ENCODE data around the gene GCH1.
"Not testable (repeated sequence)": the region's sequence is repeated elsewhere in the genome, so short reads cannot be mapped to it uniquely, and the experiment has no call there.

GCH1 gene

DNA sequence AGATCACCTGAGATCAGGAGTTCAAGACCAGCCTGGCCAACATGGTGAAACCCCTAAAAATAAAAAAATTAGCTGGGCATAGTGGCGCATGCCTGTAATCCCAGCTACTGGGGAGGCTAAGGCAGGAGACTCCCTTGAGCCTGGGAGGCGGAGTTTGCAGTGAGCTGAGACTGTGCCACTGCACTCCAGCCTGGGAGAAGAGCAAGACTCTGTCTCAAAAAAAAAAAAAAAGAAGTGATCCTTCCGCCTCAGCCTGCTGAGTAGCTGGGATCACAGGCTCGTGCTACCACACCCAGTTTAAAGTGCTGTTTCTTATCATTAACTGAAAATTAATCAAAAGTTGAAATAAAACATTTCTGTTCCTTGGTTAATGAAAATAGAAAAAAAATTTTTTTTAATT is 6.3 kb upstream of the GCH1 start:
- DNase-seq (ENCODE audit: low read depth in 2 of 2), result not testable (repeated sequence)

DNA sequence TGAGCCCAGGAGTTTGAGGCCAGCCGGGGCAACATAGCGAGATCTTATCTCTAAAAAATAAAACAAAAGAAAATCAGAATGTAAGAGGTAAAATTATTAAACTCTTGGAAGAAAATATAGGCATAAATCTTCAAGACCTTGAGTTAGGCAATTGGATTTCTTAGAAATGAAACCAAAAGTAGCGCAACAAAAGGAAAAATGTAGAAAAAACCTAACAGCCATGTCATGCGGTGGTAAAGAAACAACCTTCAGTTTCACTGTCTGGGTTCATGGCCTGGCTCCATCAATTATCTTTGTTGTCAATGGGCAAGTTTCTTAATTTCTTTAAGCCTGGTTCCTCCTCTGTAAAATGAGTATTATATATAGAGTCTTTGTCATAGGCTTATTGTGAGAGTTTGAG is 5.6 kb upstream of the GCH1 start:
- no peak for DNase-seq (ENCODE audit: low read depth in 2 of 2)

GRCh38 chr14:54906075-54906474 is 3.4 kb upstream of the GCH1 start:
- DNase-seq (ENCODE audit: low read depth in 2 of 2), result no peak

DNA sequence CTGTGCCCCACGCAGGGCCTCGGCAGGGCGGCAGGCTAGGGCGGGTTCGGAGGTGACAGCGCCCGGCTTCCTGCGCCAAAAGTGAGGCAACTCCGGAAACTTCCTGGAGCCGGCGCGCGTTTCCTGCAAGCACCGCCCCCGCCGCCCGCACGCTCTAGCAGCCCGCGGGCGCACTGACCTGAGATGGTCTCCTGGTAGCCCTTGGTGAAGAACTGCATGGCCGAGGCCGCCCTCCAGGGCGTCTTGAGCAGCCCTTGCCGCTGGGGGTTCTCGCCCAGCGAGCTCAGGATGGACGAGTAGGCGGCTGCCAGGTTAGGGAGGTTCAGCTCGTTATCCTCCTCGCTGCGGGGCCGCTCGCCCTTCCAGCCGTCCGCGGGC is 494 bp downstream of the GCH1 start:
- DNase-seq (ENCODE audit: low read depth in 2 of 2), result peak; percentile 65 to 69

DNA sequence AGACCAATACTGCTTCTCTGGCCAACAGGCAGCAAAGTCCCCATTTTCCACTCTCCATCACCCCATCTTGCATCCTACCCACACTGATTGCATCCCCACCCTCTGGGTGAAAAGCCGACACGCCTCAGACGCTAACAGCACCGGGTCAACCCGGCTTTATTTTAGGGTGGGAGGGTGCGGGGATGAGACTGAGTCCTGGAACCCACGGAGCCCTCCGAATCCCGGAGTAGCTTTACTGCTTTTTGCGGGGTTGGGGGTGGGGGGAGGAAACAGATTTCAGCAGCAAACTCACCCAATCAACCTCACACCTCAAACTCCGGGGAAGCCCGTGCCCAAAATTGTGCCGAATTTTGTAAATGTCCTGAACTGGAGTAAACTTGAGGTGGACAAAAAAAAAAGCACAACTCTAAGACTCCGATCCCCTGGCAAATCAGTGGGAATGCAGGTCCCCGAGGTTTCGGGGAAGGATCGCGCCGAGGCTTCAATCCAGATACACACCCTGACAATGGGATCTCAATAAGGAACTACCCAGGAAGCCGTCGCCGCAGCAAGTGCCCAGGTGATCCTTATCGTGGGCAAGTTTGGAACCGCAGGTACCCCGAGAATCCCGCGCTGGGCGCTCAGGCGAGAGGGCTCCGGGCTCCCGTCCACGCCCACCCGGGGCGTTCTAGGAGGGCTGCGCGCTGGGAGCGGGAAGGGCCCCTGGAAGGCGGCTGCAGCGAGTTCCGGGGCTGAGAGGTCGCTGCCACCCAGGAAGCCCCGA is 1.1 kb downstream of the GCH1 start:
- no peak for DNase-seq (ENCODE audit: low read depth in 2 of 2)

DNA sequence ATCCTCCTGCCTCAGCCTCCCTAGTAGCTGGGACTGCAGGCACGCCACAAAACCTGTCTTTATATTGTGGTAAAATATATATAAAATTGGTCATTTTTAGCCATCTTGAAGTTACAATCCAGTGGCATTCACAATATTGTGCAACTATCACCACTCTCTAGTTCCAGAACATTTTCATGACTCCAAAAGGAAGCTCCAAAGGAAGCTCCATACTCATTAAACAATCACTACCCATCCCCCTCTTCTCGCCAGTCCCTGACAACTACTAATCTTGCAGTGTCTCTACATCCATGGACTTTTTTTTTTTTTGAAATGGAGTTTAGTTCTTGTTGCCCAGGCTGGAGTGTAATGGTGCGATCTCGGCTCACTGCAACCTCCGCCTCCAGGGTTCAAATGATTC is 3.1 kb downstream of the GCH1 start:
- no peak for DNase-seq (ENCODE audit: low read depth in 2 of 2)

- DNase-seq (ENCODE audit: low read depth in 2 of 2), result not testable (repeated sequence)
Observed at GRCh38 chr14:54897809-54898555, 4.6 kb downstream of the GCH1 start.

DNA sequence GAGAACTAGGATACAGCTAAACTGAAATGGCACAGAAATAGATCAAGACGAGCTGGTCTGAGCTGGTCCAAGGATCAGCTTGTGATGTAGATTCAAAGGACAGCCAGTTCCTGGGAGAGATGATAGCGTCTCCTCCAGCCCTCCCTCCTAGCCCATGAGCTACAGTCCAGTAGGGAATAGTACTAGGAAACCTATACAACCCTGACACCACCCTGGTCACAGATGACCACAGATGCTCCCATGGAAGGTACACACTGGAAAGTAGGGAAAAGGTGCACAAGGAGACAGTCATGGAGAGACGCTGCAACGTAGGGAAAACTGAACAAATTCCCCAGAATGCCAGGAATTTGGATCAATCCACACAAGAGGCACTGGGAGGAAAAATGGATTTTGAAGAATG is 6.9 kb downstream of the GCH1 start:
- no peak for DNase-seq (ENCODE audit: low read depth in 2 of 2)

DNA sequence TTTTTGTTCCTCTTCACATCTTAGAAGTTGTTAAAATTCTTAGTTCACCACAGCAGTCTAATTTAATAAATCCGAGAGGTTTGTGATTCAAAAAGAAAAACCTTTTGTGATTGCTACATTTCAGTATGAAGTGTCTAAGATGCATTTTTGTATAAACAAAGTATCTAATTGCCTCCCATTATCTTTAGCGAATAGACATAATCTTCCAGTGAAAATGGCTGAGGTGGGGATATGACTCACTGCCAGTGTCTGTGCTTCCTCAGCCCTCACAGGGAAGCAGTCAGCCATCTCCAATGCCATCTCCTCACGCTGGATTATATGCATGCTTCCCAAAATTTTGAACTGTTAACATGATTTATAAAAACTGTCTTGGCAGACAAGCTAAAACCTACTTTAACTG is 7.6 kb downstream of the GCH1 start:
- no peak for DNase-seq (ENCODE audit: low read depth in 2 of 2)

DNA sequence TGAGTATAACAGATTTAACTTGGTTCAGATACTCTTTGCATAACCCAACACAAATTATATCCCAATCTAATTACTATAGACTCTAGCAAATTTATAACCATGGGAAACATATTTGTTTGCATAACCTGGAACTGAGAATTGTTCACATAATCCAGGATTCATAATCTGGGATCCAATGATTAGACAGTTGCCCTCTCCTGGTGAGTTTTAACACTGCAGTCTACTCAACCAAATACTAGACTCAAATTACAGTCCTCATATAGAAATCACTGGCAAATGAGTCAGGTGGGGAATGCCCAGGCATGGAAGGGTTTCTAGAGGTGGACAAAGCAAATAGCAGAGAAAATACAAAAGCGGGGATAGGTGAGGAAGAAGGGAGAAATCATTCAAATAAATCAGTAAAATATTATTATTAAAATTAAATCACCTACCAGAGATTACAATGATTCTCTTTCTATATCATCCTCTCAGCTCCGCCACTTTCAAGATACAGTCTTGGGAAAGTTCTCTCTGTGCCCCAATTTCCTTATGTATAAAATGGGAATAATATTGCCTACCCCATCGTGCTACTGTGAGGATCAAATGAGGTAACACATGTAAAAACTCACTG is 9.4 kb downstream of the GCH1 start:
- DNase-seq (ENCODE audit: low read depth in 2 of 2), result no peak

- DNase-seq (ENCODE audit: low read depth in 2 of 2), result no peak
Observed at GRCh38 chr14:54891471-54892245, 11.0 kb downstream of the GCH1 start.

- no peak for DNase-seq (ENCODE audit: low read depth in 2 of 2)
Observed at GRCh38 chr14:54890788-54891187, 11.8 kb downstream of the GCH1 start.

DNA sequence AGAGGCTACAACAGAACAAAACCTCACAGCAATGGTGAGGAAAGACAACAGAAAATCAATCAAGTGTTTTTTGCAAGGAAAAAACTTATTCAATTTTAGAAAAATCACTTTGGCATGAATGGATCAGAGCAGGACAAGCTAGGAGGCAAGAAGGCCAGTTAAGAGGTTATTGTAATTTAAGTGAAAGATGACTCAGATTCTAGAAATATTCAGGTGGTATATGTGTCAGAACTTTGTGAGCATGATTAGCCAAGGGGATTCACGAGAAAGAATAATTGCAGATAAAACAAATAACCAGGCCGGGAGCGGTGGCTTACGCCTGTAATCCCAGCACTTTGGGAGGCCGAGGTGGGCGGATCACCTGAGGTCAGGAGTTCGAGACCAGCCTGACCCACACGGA is 12.7 kb downstream of the GCH1 start:
- no peak for DNase-seq (ENCODE audit: low read depth in 2 of 2)

DNA sequence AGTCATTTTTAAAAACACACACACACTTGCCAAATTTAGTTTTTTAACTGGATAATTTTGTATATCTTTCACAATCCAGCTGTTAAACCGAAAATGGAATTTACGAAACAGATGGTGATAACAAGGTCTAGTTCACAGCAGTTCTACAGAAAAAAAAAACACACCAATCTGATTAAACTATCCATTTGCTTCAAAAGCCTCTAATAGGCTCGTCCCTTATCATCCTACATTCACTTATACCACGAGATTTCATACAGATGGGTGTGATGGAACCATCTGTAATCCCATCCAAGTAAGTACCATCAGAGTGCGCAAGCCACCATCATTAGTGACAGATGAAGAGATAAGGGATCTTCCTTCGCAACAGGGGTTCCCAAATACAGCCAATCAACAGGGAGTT is 20.1 kb downstream of the GCH1 start:
- no peak for DNase-seq (ENCODE audit: low read depth in 2 of 2)

GRCh38 chr14:54881761-54882401 is 20.7 kb downstream of the GCH1 start:
- no peak for DNase-seq (ENCODE audit: low read depth in 2 of 2)

DNA sequence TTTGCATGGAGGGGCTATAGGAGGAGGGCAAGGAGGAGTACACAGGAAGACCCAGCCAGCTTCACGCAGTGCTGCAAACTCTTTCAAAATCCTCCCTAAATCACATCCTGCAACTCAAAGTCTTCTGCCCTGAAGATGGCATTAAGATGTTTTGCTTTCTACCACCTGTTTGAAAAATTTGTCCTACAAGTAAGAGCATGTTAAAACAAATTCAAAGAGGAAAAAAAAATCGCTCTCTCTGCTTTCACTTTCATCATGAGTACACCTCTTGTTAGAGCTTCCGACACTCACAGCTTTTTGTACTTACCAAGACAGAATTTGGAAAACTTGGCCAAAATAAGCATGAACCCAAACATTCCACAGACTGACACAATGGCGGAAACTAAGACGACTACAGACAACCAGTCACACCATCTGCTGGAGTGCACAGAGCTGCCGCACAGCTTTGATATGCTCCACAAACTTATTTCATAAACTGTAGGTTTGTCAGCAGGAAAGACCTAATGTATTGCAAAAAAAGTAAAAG is 21.3 kb downstream of the GCH1 start:
- DNase-seq (ENCODE audit: low read depth in 2 of 2), result no peak

GRCh38 chr14:54877703-54878021 is 25.0 kb downstream of the GCH1 start:
- no peak for DNase-seq (ENCODE audit: low read depth in 2 of 2)

DNA sequence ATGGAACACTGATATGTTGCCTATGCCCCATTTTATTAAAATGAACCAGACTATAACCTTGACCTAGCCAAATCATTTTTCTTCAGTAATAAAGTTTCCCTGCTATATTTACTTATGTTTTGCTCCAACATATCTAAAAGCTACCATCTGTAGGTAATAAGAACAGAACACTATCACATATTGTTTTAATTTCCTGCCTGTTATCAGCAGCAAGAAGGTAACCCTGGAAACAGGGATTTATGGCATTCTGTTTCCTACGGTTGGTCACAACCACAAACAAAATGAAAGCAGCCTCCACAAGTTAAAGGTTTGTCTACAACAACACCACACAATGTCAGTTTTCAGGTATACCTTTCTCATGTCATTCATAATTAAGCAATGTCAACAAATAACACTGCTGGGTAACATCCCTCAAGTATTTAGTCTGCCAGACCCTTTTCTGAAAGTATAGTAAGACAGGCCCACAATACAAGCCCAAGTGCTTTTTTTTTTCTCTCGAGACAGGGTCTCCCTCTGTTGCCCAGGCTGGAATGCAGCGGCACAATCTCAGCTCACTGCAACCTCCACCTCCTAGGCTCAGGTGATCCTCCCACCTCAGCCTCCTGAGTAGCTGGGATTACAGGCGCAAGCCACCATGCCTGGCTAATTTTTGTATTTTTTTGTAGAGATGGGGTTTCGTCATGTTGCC is 25.5 kb downstream of the GCH1 start:
- no peak for DNase-seq (ENCODE audit: low read depth in 2 of 2)

- not testable (repeated sequence) for DNase-seq (ENCODE audit: low read depth in 2 of 2)
Observed at GRCh38 chr14:54875648-54876047, 27.0 kb downstream of the GCH1 start.

DNA sequence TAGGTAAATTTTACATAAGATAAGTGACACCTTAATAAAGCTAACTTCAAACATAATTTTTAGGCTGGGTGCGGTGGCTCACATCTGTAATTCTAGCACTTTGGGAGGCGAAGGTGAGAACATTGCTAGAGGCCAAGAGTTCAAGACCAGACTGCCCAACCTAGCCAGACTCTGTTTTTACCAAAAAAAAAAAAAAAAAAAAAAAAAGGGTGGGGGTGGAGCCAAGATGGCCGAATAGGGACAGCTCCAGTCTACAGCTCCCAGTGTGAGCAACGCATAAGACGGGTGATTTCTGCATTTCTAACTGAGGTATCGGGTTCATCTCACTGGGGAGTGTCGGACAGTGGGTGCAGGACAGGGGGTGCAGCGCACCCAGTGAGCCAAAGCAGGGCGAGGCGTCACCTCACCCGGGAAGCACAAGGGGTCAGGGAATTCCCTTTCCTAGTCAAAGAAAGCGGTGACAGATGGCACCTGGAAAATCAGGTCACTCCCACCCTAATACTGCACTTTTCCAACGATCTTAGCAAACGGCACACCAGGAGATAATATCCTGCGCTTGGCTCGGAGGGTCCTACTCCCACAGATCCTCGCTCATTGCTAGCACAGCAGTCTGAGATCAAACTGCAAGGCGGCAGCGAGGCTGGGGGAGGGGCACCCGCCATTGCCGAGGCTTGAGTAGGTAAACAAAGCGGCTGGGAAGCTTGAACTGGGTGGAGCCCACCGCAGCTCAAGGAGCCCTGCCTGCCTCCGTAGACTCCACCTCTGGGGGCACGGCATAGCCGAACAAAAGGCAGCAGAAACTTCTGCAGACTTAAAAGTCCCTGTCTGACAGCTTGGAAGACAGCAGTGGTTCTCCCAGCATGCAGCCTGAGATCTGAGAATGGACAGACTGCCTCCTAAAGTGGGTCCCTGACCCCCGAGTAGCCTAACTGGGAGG is 32.2 kb downstream of the GCH1 start:
- not testable (repeated sequence) for DNase-seq (ENCODE audit: low read depth in 2 of 2)
